Measurements from ENCODE around the gene GTF3C2. TPM values are rescaled to one million over a fixed set of nuclear protein-coding genes. Genes with fewer than 3 reads are reported as not detected.

The GTF3C2 gene
- total RNA-seq, 6 donors from 2014 or later = 43.9 to 104 (median 48.9) TPM

- H3K4me3 ChIP-seq = no peak overlapping the region
- ATAC-seq (ENCODE audit: low FRiP score in 2 of 2) = no peak
- DNase-seq = no peak
- WGBS, 2 donors = 87 to 90% methylated on average over 6 of the region's 6 CpGs
- TF ChIP-seq CTCF (IDR thresholded peaks at IDR 0.05) (no peak), POLR2A (IDR thresholded peaks at IDR 0.05) (no peak), EP300 (IDR thresholded peaks at IDR 0.05) (no peak), POLR2AphosphoS5 (IDR thresholded peaks at IDR 0.05) (no peak)
- no peaks in the 10 kb centered on the region for H3K27me3 ChIP-seq
- no peaks in the 10 kb centered on the region for H3K9me3 ChIP-seq
- peak overlapping the region in 2 of 4 donors; percentile 96 for H3K27ac ChIP-seq
- peaks cover 37 to 66% (median 58%) of the 10 kb centered on the region in 4 donors for H3K36me3 ChIP-seq
- H3K4me1 ChIP-seq = peaks cover 28 to 52% (median 32%) of the 10 kb centered on the region in 4 donors
Observed at GRCh38 chr2:27372937-27373336, 16.4 kb upstream of the GTF3C2 start.

GRCh38 chr2:27370816-27371620, 14.5 kb upstream of the GTF3C2 start:
- peak; percentile 42 to 67 for ATAC-seq (ENCODE audit: low FRiP score in 2 of 2)
- no peaks in the 10 kb centered on the region for H3K9me3 ChIP-seq
- no peaks in the 10 kb centered on the region for H3K27me3 ChIP-seq
- peak overlapping the region; percentile 88 to 96 (median 94) for H3K27ac ChIP-seq
- H3K4me3 ChIP-seq = peak overlapping the region; percentile 71 to 98 (median 93)
- peaks cover 28 to 45% (median 32%) of the 10 kb centered on the region in 4 donors for H3K4me1 ChIP-seq
- peaks cover 37 to 66% (median 58%) of the 10 kb centered on the region in 4 donors for H3K36me3 ChIP-seq
- TF ChIP-seq EP300 (IDR thresholded peaks at IDR 0.05) = no peak
- peak in 1 of 4 donors; percentile 50 for TF ChIP-seq POLR2A (IDR thresholded peaks at IDR 0.05)
- TF ChIP-seq POLR2AphosphoS5 (IDR thresholded peaks at IDR 0.05) = peak in 1 of 2 donors; percentile 17
- TF ChIP-seq CTCF (IDR thresholded peaks at IDR 0.05) = no peak
- 0% methylated on average over 19 to 21 of the region's 46 CpGs for WGBS, 2 donors
- peak in 1 of 2 donors; percentile 55 for DNase-seq

DNA sequence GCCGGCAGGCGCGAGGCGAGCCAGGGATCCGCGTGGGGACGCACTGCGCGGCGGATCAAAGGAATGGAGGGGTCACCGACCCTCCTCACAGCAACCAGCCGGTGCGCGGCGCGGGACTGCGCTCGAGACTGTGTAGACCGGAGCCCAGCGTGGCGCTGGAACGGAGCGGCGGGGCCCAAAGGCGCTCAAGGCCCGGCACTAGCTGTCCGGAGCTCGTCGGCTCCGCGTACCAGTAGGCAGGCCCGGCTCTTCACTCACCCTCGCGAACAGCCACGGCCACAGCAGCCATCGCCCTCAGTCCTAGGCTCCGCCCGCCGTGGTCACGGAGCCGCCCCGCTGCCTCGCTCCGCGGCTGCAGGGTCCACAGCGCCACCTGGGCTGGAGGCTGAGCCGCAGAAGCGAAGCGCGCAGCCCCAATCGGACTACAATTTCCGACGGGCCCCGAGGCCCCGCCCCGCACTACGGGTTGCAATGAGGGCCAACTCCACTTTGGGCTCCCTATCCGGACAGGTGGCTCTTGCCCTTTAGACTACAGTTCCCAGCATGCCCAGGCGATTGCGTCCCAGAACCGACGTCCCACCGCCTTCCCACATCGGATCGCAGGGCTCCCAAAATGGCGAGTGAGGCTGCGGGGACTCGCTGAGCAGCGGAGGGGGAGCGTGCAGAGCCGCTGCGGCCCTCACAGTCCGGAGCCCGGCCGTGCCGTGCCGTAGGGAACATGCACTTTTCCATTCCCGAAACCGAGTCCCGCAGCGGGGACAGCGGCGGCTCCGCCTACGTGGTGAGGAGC, 13.7 kb upstream of the GTF3C2 start, which contains the start of the genes EIF2B4 and SNX17:
Gene EIF2B4, minus strand, starts transcription at position 313 of the 790 bp plus-strand sequence. Its CDS starts 24 bp downstream, at position 289.
Gene SNX17, plus strand, starts transcription at position 591 of the 790 bp plus-strand sequence. Its CDS starts 128 bp downstream, at position 719.
- Histone ChIP-seq H3K27ac (peak within 1 kb of the TSS; percentile 88 to 96 (median 94)), H3K4me1 (peaks cover 28 to 45% (median 32%) of the 10 kb centered on the region in 4 donors), H3K4me3 (peak within 1 kb of the TSS; percentile 71 to 98 (median 93)), H3K9me3 (no peaks in the 10 kb centered on the region), H3K36me3 (peaks cover 35 to 66% (median 57%) of the 10 kb centered on the region in 4 donors), H3K27me3 (no peaks in the 10 kb centered on the region)
- ATAC-seq (ENCODE audit: low FRiP score in 2 of 2) (peak; percentile 98 to 99), DNase-seq (peak; percentile 99 to 100)
- 0% methylated on average over 35 to 41 of the region's 85 CpGs for WGBS, 2 donors
- peak in 1 of 4 donors; percentile 79 for TF ChIP-seq EP300 (IDR thresholded peaks at IDR 0.05)
- peak in 3 of 4 donors; percentile 74 to 81 (median 75) for TF ChIP-seq POLR2A (IDR thresholded peaks at IDR 0.05)
- peak; percentile 38 to 92 (median 81) for TF ChIP-seq CTCF (IDR thresholded peaks at IDR 0.05)
- peak; percentile 96 to 97 for TF ChIP-seq POLR2AphosphoS5 (IDR thresholded peaks at IDR 0.05)

- no peak for TF ChIP-seq POLR2A (IDR thresholded peaks at IDR 0.05)
- TF ChIP-seq EP300 (IDR thresholded peaks at IDR 0.05) = no peak
- no peak for TF ChIP-seq POLR2AphosphoS5 (IDR thresholded peaks at IDR 0.05)
- TF ChIP-seq CTCF (IDR thresholded peaks at IDR 0.05) = no peak
- peaks cover 36 to 66% (median 57%) of the 10 kb centered on the region in 4 donors for H3K36me3 ChIP-seq
- H3K4me1 ChIP-seq = peaks cover 28 to 45% (median 32%) of the 10 kb centered on the region in 4 donors
- peak in 1 of 2 donors; percentile 66 for DNase-seq
- no peaks in the 10 kb centered on the region for H3K27me3 ChIP-seq
- peak overlapping the region; percentile 88 to 96 (median 94) for H3K27ac ChIP-seq
- H3K4me3 ChIP-seq = peak overlapping the region; percentile 68 to 98 (median 80)
- 0 to 1% methylated on average over 13 to 18 of the region's 18 CpGs for WGBS, 2 donors
- ATAC-seq (ENCODE audit: low FRiP score in 2 of 2) = peak; percentile 34 to 53
- no peaks in the 10 kb centered on the region for H3K9me3 ChIP-seq
Observed at GRCh38 chr2:27369471-27370025, 13.0 kb upstream of the GTF3C2 start.
